HEK293T (cell line): ENCODE results near the gene RNF114.

Experiments
- CTCF ChIA-PET: fragments of 350-600 bp; formaldehyde crosslinking; extraction: SDS; loops from one replicate; lab custom pipeline; 2021; ENCODE audit warnings: antibody characterized with exemption, inconsistent platforms; lab: Yijun Ruan, JAX
- POLR2A ChIA-PET: fragments of 350-600 bp; formaldehyde crosslinking; extraction: SDS; loops from one replicate; lab custom pipeline; 2020; ENCODE audit warnings: antibody characterized with exemption, inconsistent platforms; lab: Yijun Ruan, JAX
- DNase-seq: peaks from one replicate; pipeline ENCODE4 v3.0.0; 2012; ENCODE audit warnings: mixed read lengths; ENCODE audit errors: extremely low spot score
- ARNT ChIP-seq: fragments of 450-650 bp; IDR thresholded peaks from 2 replicates; pipeline ENCODE4 v1.6.1; 2017; ENCODE audit warnings: mild to moderate bottlenecking
- BHLHE40 ChIP-seq: fragments of 450-650 bp; IDR thresholded peaks from 2 replicates; pipeline ENCODE4 v1.6.1; 2016; ENCODE audit warnings: mild to moderate bottlenecking, moderate library complexity, borderline replicate concordance
- CTBP1 ChIP-seq: fragments of 450-650 bp; IDR thresholded peaks from 2 replicates; pipeline ENCODE4 v1.6.1; 2016; ENCODE audit warnings: borderline replicate concordance
- ELF4 ChIP-seq: fragments of 450-650 bp; IDR thresholded peaks from 2 replicates; pipeline ENCODE4 v1.6.1; 2017; ENCODE audit warnings: antibody characterized with exemption
- FOXA1 ChIP-seq: fragments of 450-650 bp; IDR thresholded peaks from 2 replicates; pipeline ENCODE4 v1.6.1; 2016; ENCODE audit warnings: mild to moderate bottlenecking
- FOXK2 ChIP-seq: fragments of 450-650 bp; IDR thresholded peaks from 2 replicates; pipeline ENCODE4 v1.6.1; 2016; ENCODE audit warnings: mild to moderate bottlenecking
- FOXM1 ChIP-seq: fragments of 450-650 bp; IDR thresholded peaks from 2 replicates; pipeline ENCODE4 v1.6.1; 2017; ENCODE audit warnings: mild to moderate bottlenecking, borderline replicate concordance
- HDGF ChIP-seq: fragments of 450-650 bp; IDR thresholded peaks from 2 replicates; pipeline ENCODE4 v1.6.1; 2017; ENCODE audit warnings: antibody characterized with exemption, borderline replicate concordance
- L3MBTL2 ChIP-seq: fragments of 450-650 bp; conservative IDR thresholded peaks from 2 replicates; pipeline ENCODE4 v1.6.1; 2016; ENCODE audit warnings: mild to moderate bottlenecking
- LEF1 ChIP-seq: fragments of 450-650 bp; IDR thresholded peaks from 2 replicates; pipeline ENCODE4 v1.6.1; 2017; ENCODE audit warnings: mild to moderate bottlenecking, borderline replicate concordance
- NFRKB ChIP-seq: fragments of 450-650 bp; IDR thresholded peaks from 2 replicates; pipeline ENCODE4 v1.6.1; 2016; ENCODE audit warnings: mild to moderate bottlenecking, moderate library complexity
- SP1 ChIP-seq: fragments of 450-650 bp; IDR thresholded peaks from 2 replicates; pipeline ENCODE4 v1.6.1; 2017
- SUZ12 ChIP-seq: fragments of 450-650 bp; IDR thresholded peaks from 2 replicates; pipeline ENCODE4 v1.6.1; 2016; ENCODE audit warnings: mild to moderate bottlenecking
- TARDBP ChIP-seq: fragments of 450-650 bp; IDR thresholded peaks from 2 replicates; pipeline ENCODE4 v1.6.1; 2016
- ZNF384 ChIP-seq: fragments of 450-650 bp; IDR thresholded peaks from 2 replicates; pipeline ENCODE4 v1.6.1; 2016
- TF ChIP-seq, protein P1 (sequence below): fragments of 450-650 bp; IDR thresholded peaks from 2 replicates; pipeline ENCODE4 v1.6.1; 2016

RNF114 gene

DNA sequence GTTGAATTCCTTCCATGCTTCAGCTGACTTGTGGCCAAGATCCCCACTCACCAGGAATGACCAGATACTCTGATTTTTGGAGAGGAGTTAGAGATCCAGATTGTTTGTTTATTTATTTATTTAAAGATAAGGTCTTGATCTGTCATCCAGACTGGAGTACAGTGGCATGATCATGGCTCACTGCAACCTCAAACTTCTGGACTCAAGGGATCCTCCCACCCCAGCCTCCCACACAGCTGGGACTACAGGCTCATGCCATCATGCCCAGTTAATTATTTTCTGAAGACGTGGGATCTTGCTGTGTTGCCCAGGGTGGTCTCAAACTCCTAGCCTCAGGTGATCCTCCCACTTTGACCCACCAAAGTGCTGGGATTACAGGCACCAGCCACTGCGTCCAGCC, 16.7 kb upstream of the RNF114 start:
- DNase-seq: no peak
- CTCF ChIA-PET: no interaction called here
- TF ChIP-seq SUZ12 (no peak), HDGF (no peak), ZNF384 (no peak), TARDBP (no peak), L3MBTL2 (no peak), ARNT (no peak), BHLHE40 (no peak), FOXM1 (no peak), NFRKB (no peak), FOXA1 (no peak), LEF1 (no peak), FOXK2 (no peak), SP1 (no peak)
- POLR2A ChIA-PET: no interaction called here

DNA sequence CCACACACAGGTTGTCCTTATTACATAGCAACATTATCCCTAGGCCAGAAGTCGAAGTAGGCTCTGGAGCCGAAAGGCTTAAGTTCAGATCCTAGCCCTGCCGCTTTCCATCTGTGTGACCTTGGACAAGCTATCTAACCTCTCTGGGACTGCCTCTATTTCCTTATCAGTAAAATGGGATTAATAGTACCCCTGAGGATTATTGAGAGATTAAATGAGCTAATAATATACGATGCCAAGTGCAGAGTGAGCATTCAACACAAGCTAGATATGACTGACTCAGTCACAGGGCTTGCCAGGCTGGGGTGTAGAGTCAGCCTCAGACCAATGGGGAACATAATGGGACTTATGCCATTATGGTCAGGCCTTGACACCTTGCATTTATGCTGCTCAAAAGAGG, 11.9 kb upstream of the RNF114 start:
- ChIA-PET CTCF (interaction anchor here (1.7 kb wide), 1 partner anchor 14 kb away, joined by 4 read pairs; no protein-coding TSS in a partner anchor), POLR2A (interaction anchor here (1.4 kb wide), 1 partner anchor 8 kb away, joined by 4 read pairs; the partner anchor contains the start of gene SPATA2)
- TF ChIP-seq HDGF: no peak
- no peak for TF ChIP-seq CTBP1
- TF ChIP-seq, protein P1, sequence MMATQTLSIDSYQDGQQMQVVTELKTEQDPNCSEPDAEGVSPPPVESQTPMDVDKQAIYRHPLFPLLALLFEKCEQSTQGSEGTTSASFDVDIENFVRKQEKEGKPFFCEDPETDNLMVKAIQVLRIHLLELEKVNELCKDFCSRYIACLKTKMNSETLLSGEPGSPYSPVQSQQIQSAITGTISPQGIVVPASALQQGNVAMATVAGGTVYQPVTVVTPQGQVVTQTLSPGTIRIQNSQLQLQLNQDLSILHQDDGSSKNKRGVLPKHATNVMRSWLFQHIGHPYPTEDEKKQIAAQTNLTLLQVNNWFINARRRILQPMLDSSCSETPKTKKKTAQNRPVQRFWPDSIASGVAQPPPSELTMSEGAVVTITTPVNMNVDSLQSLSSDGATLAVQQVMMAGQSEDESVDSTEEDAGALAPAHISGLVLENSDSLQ: no peak
- no peak for TF ChIP-seq FOXM1
- no peak for TF ChIP-seq ZNF384
- no peak for TF ChIP-seq FOXK2
- no peak for TF ChIP-seq FOXA1
- DNase-seq: no peak

DNA sequence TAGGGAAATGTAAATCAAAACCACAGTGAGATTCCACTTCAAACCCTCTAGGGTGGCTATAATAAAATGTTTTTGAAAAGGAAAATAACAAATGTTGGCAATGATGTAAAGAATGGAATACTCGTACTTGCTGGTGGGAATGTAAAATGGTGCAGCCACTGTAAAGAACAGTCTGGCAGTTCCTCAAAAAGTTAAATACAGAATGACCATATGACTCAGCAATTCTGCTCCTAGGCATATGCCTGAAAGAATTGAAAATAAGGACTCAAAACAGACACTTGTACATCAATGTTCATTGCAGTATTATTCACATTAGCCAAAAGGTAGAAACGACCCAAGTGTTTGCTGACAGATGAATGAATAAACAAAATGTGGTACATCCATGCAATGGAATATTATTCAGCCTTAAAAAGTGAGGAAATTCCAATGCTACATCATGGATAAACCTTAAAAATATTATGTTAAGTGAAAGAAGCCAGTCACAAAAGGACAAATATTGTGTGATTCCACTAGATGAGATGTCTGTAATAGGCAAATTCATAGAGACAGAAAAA, 10.2 kb upstream of the RNF114 start:
- CTCF ChIA-PET: interaction anchor here (1.7 kb wide), 1 partner anchor 15 kb away, joined by 4 read pairs; no protein-coding TSS in a partner anchor
- no peak for DNase-seq
- no peak for TF ChIP-seq L3MBTL2
- TF ChIP-seq HDGF: no peak
- no peak for TF ChIP-seq TARDBP
- TF ChIP-seq SUZ12: no peak
- no peak for TF ChIP-seq NFRKB
- no peak for TF ChIP-seq LEF1
- TF ChIP-seq, protein P1: no peak
- TF ChIP-seq BHLHE40: no peak
- TF ChIP-seq SP1: no peak
- TF ChIP-seq ELF4: no peak
- TF ChIP-seq ARNT: no peak
- TF ChIP-seq ZNF384: no peak
- no peak for TF ChIP-seq FOXK2
- no peak for TF ChIP-seq CTBP1
- POLR2A ChIA-PET: no interaction called here

DNA sequence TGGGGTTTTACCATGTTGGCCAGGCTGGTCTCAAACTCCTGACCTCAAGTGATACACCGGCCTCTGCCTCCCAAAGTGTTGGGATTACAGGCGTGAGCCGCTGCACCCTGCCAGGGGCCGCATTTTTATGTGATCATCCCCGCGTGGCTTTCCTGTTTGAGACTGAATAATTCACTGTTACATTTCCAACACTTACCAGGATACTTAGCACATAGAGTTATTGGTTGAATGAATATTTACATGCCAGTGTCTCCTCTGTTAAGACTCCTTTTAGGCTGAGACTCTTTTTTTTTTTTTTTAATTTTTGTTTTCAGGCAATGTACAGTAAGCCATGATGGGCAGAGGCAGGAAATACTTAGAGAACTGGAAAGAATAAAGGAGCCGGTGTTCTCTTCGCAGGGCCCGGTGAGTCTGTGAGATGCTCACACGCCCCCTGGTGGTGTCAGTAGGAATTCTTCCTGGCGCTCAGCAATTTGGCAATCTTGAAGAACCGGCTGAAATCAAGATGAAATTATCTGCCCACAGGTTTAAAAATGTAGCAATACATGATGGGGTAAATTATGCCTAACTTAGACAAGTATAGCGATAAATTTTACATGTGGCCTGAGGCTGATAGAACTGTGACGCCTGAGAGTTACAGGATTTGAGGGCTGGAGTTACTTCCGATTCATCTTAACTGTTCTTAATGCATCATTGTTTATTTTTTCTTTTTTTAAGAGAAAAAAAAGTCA, 7.6 kb upstream of the RNF114 start:
- peak; percentile 80 for DNase-seq
- no peak; the same call in 1 of the 2 replicates for TF ChIP-seq L3MBTL2
- TF ChIP-seq, protein P1: 0 out of 2 replicates have a peak, but pooled peaks have one; percentile 1
- CTCF ChIA-PET: no interaction called here
- POLR2A ChIA-PET: no interaction called here

DNA sequence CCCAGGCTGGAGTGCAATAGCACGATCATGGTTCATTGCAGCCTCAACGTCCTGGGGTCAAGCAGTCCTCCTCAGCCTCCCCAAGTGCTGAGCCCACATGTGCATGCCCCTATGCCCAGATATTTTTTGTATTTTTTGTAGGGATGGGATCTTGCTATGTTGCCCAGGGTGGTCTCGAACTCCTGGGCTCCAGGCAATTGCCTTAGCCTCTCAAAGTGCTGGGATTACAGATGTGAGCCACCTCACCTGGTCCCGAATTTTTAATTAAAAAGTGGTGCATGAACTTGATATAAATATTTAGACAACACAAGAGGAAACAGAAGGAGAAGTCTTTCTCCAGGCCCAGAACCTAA, 7.1 kb upstream of the RNF114 start:
- CTCF ChIA-PET: no interaction called here

More for the DNA sequence above, 7.1 kb upstream of the RNF114 start:
- DNase-seq: no peak
- POLR2A ChIA-PET: no interaction called here
- no peak for TF ChIP-seq SUZ12
- TF ChIP-seq LEF1: no peak
- TF ChIP-seq HDGF: no peak
- no peak for TF ChIP-seq SP1
- no peak for TF ChIP-seq FOXM1
- TF ChIP-seq BHLHE40: no peak
- TF ChIP-seq L3MBTL2: no peak
- TF ChIP-seq, protein P1: no peak
- TF ChIP-seq NFRKB: no peak
- TF ChIP-seq CTBP1: no peak
- TF ChIP-seq TARDBP: no peak
